Spinal cord (tissue), 10 donors: ENCODE results near the gene ULK4. TPM values are rescaled to one million over a fixed set of nuclear protein-coding genes. Genes with fewer than 3 reads are reported as not detected.

ENCODE experiments used
- DNase-seq, 6 donors: peaks; one replicate each; pipeline versions ENCODE4 v3.0.0 to v3.0.0-alpha.2; 2013 to 2015; ENCODE audit warnings: low spot score in 6 of 6, low read depth in 4 of 6
- H3K27ac ChIP-seq: one replicate; pipeline ENCODE4 v1.5.1; 2013; ENCODE audit warnings: low read depth, low read length, control low read depth
- H3K27me3 ChIP-seq: one replicate; pipeline ENCODE4 v1.6.1; 2013; ENCODE audit warnings: low read length; ENCODE audit not compliant: control insufficient read depth, insufficient read depth
- H3K36me3 ChIP-seq: one replicate; pipeline ENCODE4 v1.6.1; 2013; ENCODE audit warnings: low read length; ENCODE audit not compliant: control insufficient read depth, insufficient read depth
- H3K4me1 ChIP-seq: one replicate; pipeline ENCODE4 v1.6.1; 2013; ENCODE audit warnings: low read length; ENCODE audit not compliant: control insufficient read depth, insufficient read depth
- H3K4me3 ChIP-seq: one replicate; pipeline ENCODE4 v1.5.1; 2013; ENCODE audit warnings: low read depth, low read length, control low read depth
- H3K9me3 ChIP-seq: one replicate; pipeline ENCODE4 v1.6.1; 2013; ENCODE audit warnings: low read length; ENCODE audit not compliant: control insufficient read depth, insufficient read depth
- WGBS: methylation state at CpG from one replicate; pipeline ENCODE4 v1.1.5; 2013; ENCODE audit warnings: missing lambda C conversion rate; ENCODE audit not compliant: insufficient coverage; 5-methylcytosine and 5-hydroxymethylcytosine counted together
- polyA plus RNA-seq, 2 donors: library from polyadenylated mRNA; unstranded; fragments of 120-200 nt; gene quantifications; one replicate each; pipeline ENCODE4 v1.2.1, GENCODE V29; 2013; ENCODE audit not compliant: insufficient read length in 2 of 2
- total RNA-seq, 2 donors: library from RNA; depleted of rRNA in 1 of 2; stranded (reverse); fragments of 120-200 nt in 1 of 2; fragments of >200 nt in 1 of 2; gene quantifications; one replicate each; pipeline versions ENCODE4 v1.2.3 to v1.2.4, GENCODE V29; 2013 to 2014
- donor health status: healthy.

Gene ULK4
- total and polyA plus RNA-seq, 4 donors = 3.1 to 18.1 (median 9.7) TPM

GRCh38 chr3:41276191-41276590 is 685.7 kb downstream of the ULK4 start:
- Histone ChIP-seq H3K4me1 (no peaks in the 10 kb centered on the region), H3K4me3 (no peak overlapping the region), H3K9me3 (peaks cover 4% of the 10 kb centered on the region), H3K36me3 (no peaks in the 10 kb centered on the region), H3K27ac (no peak overlapping the region), H3K27me3 (no peaks in the 10 kb centered on the region)
- DNase-seq = no peak
- WGBS = 96% methylated on average over 2 of the region's 4 CpGs

- H3K4me1 ChIP-seq = no peaks in the 10 kb centered on the region
- H3K9me3 ChIP-seq = peaks cover 4% of the 10 kb centered on the region
- H3K27ac ChIP-seq = no peak overlapping the region
- no peaks in the 10 kb centered on the region for H3K27me3 ChIP-seq
- H3K4me3 ChIP-seq = no peak overlapping the region
- no peak for DNase-seq
- H3K36me3 ChIP-seq = no peaks in the 10 kb centered on the region
Measured at GRCh38 chr3:41274944-41275668, 686.8 kb downstream of the ULK4 start.

GRCh38 chr3:41272667-41273066 is 689.2 kb downstream of the ULK4 start:
- no peaks in the 10 kb centered on the region for H3K4me1 ChIP-seq
- H3K27me3 ChIP-seq = no peaks in the 10 kb centered on the region
- no peak for DNase-seq
- no CpG with 5 or more reads among the region's 1 CpG for WGBS
- H3K4me3 ChIP-seq = no peak overlapping the region
- H3K36me3 ChIP-seq = no peaks in the 10 kb centered on the region
- H3K9me3 ChIP-seq = peaks cover 4% of the 10 kb centered on the region
- H3K27ac ChIP-seq = no peak overlapping the region

GRCh38 chr3:41267975-41268640 is 693.8 kb downstream of the ULK4 start:
- Histone ChIP-seq H3K9me3 (peaks cover 1% of the 10 kb centered on the region), H3K27me3 (no peaks in the 10 kb centered on the region), H3K4me3 (no peak overlapping the region), H3K36me3 (no peaks in the 10 kb centered on the region), H3K4me1 (no peaks in the 10 kb centered on the region), H3K27ac (no peak overlapping the region)
- over 99% methylated on average over 7 of the region's 8 CpGs for whole genome bisulfite sequencing
- DNase-seq = no peak

GRCh38 chr3:41265823-41266273 is 696.1 kb downstream of the ULK4 start:
- DNase-seq = no peak
- H3K36me3 ChIP-seq = no peaks in the 10 kb centered on the region
- WGBS = 66% methylated on average over 3 of the region's 3 CpGs
- no peaks in the 10 kb centered on the region for H3K27me3 ChIP-seq
- no peak overlapping the region for H3K27ac ChIP-seq
- no peaks in the 10 kb centered on the region for H3K4me1 ChIP-seq
- no peaks in the 10 kb centered on the region for H3K9me3 ChIP-seq
- no peak overlapping the region for H3K4me3 ChIP-seq

- no peak overlapping the region for H3K27ac ChIP-seq
- no peak for DNase-seq
- no peaks in the 10 kb centered on the region for H3K27me3 ChIP-seq
- no peaks in the 10 kb centered on the region for H3K4me1 ChIP-seq
- no peak overlapping the region for H3K4me3 ChIP-seq
- H3K9me3 ChIP-seq = no peaks in the 10 kb centered on the region
- H3K36me3 ChIP-seq = no peaks in the 10 kb centered on the region
- WGBS = 92% methylated on average over 10 of the region's 11 CpGs
Measured at GRCh38 chr3:41265011-41265545, 696.8 kb downstream of the ULK4 start.

- Histone ChIP-seq H3K27ac (no peak overlapping the region), H3K4me1 (no peaks in the 10 kb centered on the region), H3K9me3 (no peaks in the 10 kb centered on the region), H3K27me3 (no peaks in the 10 kb centered on the region), H3K36me3 (no peaks in the 10 kb centered on the region), H3K4me3 (no peak overlapping the region)
- WGBS = 88% methylated on average over 3 of the region's 3 CpGs
- DNase-seq = no peak
Measured at GRCh38 chr3:41260063-41260450, 701.8 kb downstream of the ULK4 start.

GRCh38 chr3:41259449-41260062 is 702.3 kb downstream of the ULK4 start:
- no peaks in the 10 kb centered on the region for H3K9me3 ChIP-seq
- no CpG with 5 or more reads among the region's 1 CpG for WGBS
- H3K4me3 ChIP-seq = no peak overlapping the region
- no peak for DNase-seq
- no peaks in the 10 kb centered on the region for H3K27me3 ChIP-seq
- H3K27ac ChIP-seq = no peak overlapping the region
- no peaks in the 10 kb centered on the region for H3K36me3 ChIP-seq
- no peaks in the 10 kb centered on the region for H3K4me1 ChIP-seq

GRCh38 chr3:41258239-41258800 is 703.6 kb downstream of the ULK4 start:
- DNase-seq = peak in 1 of 6 donors; percentile 35
- Histone ChIP-seq H3K9me3 (no peaks in the 10 kb centered on the region), H3K4me1 (no peaks in the 10 kb centered on the region), H3K27ac (no peak overlapping the region), H3K36me3 (no peaks in the 10 kb centered on the region), H3K27me3 (no peaks in the 10 kb centered on the region), H3K4me3 (no peak overlapping the region)
- no CpG with 5 or more reads among the region's 4 CpGs for WGBS
